HG03097 (cell line): ENCODE measurements around the gene KCTD10.
"Not testable (repeated sequence)": the region's sequence is repeated elsewhere in the genome, so short reads cannot be mapped to it uniquely, and the experiment has no call there.

Experiments used
- ATAC-seq: cut with Tn5 transposase; IDR thresholded peaks from one replicate; pipeline ENCODE4 v1.9.1; 2021; ENCODE audit not compliant: unreplicated experiment, low FRiP score

The KCTD10 gene

GRCh38 chr12:109428037-109428629, 49.0 kb downstream of the KCTD10 start:
- no peak for ATAC-seq

- no peak for ATAC-seq
These were observed 53.7 kb downstream of the KCTD10 start for GRCh38 chr12:109423392-109423791.

- no peak for ATAC-seq
These were observed 54.8 kb downstream of the KCTD10 start for GRCh38 chr12:109422251-109422650.

- no peak for ATAC-seq
These were observed 55.6 kb downstream of the KCTD10 start for GRCh38 chr12:109421355-109422087.

- ATAC-seq = no peak
These were observed 58.1 kb downstream of the KCTD10 start for GRCh38 chr12:109418848-109419480.

- not testable (repeated sequence) for ATAC-seq
These were observed 71.0 kb downstream of the KCTD10 start for GRCh38 chr12:109406147-109406546.

GRCh38 chr12:109404841-109405240, 72.3 kb downstream of the KCTD10 start:
- ATAC-seq = not testable (repeated sequence)
